Lower leg skin (tissue), 4 donors: Measurements from ENCODE around the gene OR1K1. TPM values are rescaled to one million over a fixed set of nuclear protein-coding genes. Genes with fewer than 3 reads are reported as not detected.
A peak's percentile ranks its signal among the peaks of the same experiment; 100 is the strongest.

ENCODE experiments used
- DNase-seq, 2 donors: peaks; one replicate each; pipeline ENCODE4 v3.0.0-alpha.2; 2019; ENCODE audit warnings: low spot score in 2 of 2
- H3K4me3 ChIP-seq: fragments of 200-600 bp; sonication (generic); 2 replicates; pipeline ENCODE4 v1.5.1; 2017; ENCODE audit warnings: mild to moderate bottlenecking, low read depth; ENCODE audit not compliant: poor library complexity, severe bottlenecking
- CTCF ChIP-seq, 3 donors: fragments of 450-650 bp; IDR thresholded peaks; one replicate each; pipeline ENCODE4 v1.5.1; 2016; ENCODE audit warnings: antibody characterized with exemption in 3 of 3, mild to moderate bottlenecking in 3 of 3, moderate library complexity in 2 of 3
- POLR2A ChIP-seq, 2 donors: fragments of 450-650 bp; IDR thresholded peaks; one replicate each; pipeline ENCODE4 v1.6.1; 2016 to 2017; ENCODE audit warnings: antibody characterized with exemption in 2 of 2, mild to moderate bottlenecking in 1 of 2, moderate library complexity in 1 of 2
- WGBS, 2 donors: methylation state at CpG; one replicate each; pipeline ENCODE4 v1.1.5; 2018; 5-methylcytosine and 5-hydroxymethylcytosine counted together
- intact Hi-C: fragments of 100-400 bp; cut with DNase I; formaldehyde crosslinking; loops from one replicate; pipeline ENCODE4 v1.15.0; 2023; ENCODE audit warnings: low total_unique reads
- total RNA-seq, 4 donors: library from RNA; depleted of rRNA; stranded (reverse); fragments of >200 nt; gene quantifications; one replicate each; pipeline ENCODE4 v1.1.0, GENCODE V29; 2016

Gene OR1K1
- total RNA-seq, 4 donors from 2014 or later = 0.66 TPM; not detected in 3

- TF ChIP-seq CTCF (IDR thresholded peaks at IDR 0.05) (no peak), POLR2A (IDR thresholded peaks at IDR 0.05) (no peak)
- no peak overlapping the region for H3K4me3 ChIP-seq
- intact Hi-C loops = no loop called here
- 94 to 96% methylated on average over 26 to 28 of the region's 28 CpGs for WGBS, 2 donors
- DNase-seq = peak in 1 of 2 donors; percentile 72
Observed at GRCh38 chr9:122789256-122790046, 10.5 kb upstream of the OR1K1 start.

- H3K4me3 ChIP-seq = no peak overlapping the region
- TF ChIP-seq CTCF (IDR thresholded peaks at IDR 0.05) (no peak), POLR2A (IDR thresholded peaks at IDR 0.05) (no peak)
- DNase-seq = peak in 1 of 2 donors; percentile 32
- intact Hi-C loops = no loop called here
- 86 to 95% methylated on average over 5 of the region's 5 CpGs for WGBS, 2 donors
Observed at GRCh38 chr9:122791872-122792669, 7.9 kb upstream of the OR1K1 start.

GRCh38 chr9:122797316-122798063 is 2.4 kb upstream of the OR1K1 start:
- peak in 1 of 2 donors; percentile 42 for DNase-seq
- intact Hi-C loops = no loop called here
- WGBS, 2 donors = 78 to 83% methylated on average over 6 of the region's 6 CpGs
- no peak overlapping the region for H3K4me3 ChIP-seq
- TF ChIP-seq CTCF (IDR thresholded peaks at IDR 0.05) (no peak), POLR2A (IDR thresholded peaks at IDR 0.05) (no peak)

- TF ChIP-seq CTCF (IDR thresholded peaks at IDR 0.05) (no peak), POLR2A (IDR thresholded peaks at IDR 0.05) (no peak)
- 92 to 94% methylated on average over 4 of the region's 4 CpGs for WGBS, 2 donors
- no peak overlapping the region for H3K4me3 ChIP-seq
- peak in 1 of 2 donors; percentile 37 for DNase-seq
- intact Hi-C loops = no loop called here
Observed at GRCh38 chr9:122806661-122807060, 6.7 kb downstream of the OR1K1 start.

GRCh38 chr9:122807271-122807900 is 7.5 kb downstream of the OR1K1 start:
- TF ChIP-seq CTCF (IDR thresholded peaks at IDR 0.05) = no peak
- no peak for TF ChIP-seq POLR2A (IDR thresholded peaks at IDR 0.05)
- intact Hi-C loops = no loop called here
- peak in 1 of 2 donors; percentile 12 for DNase-seq
- WGBS, 2 donors = 53 to 63% methylated on average over 1 of the region's 1 CpG
- H3K4me3 ChIP-seq = no peak overlapping the region
